Mucosa of descending colon (tissue), 3 donors: ENCODE data around the gene BTG1. TPM values are rescaled to one million over a fixed set of nuclear protein-coding genes. Genes with fewer than 3 reads are reported as not detected.

Experiments used
- ATAC-seq: fragments of 200-7000 bp; cut with Tn5 transposase; one replicate; pipeline ENCODE4 v1.9.1; 2020; ENCODE audit warnings: mild to moderate bottlenecking, moderate library complexity
- DNase-seq, 3 donors: peaks; one replicate each; pipeline ENCODE4 v3.0.0-alpha.2; 2020
- H3K36me3 ChIP-seq: fragments of 200-600 bp; one replicate; pipeline ENCODE4 v1.8.0; 2021; ENCODE audit warnings: low read depth, mild to moderate bottlenecking
- H3K4me1 ChIP-seq: fragments of 200-600 bp; one replicate; pipeline ENCODE4 v1.8.0; 2021; ENCODE audit warnings: low read depth, mild to moderate bottlenecking
- H3K4me3 ChIP-seq: fragments of 200-600 bp; one replicate; pipeline ENCODE4 v1.8.0; 2021; ENCODE audit warnings: mild to moderate bottlenecking
- H3K9me3 ChIP-seq: fragments of 200-600 bp; one replicate; pipeline ENCODE4 v1.8.0; 2021; ENCODE audit warnings: mild to moderate bottlenecking
- CTCF ChIP-seq: fragments of 200-600 bp; IDR thresholded peaks from one replicate; pipeline ENCODE4 v1.8.0; 2022; ENCODE audit warnings: antibody characterized with exemption, mild to moderate bottlenecking
- intact Hi-C, 2 donors: fragments of 100-400 bp; cut with DNase I in 1 of 2; cut with micrococcal nuclease in 1 of 2; formaldehyde crosslinking; loops; one replicate each; pipeline versions ENCODE4 v1.11.0 to v1.11.1; 2022; cut with DNase I, micrococcal nuclease
- total RNA-seq, 3 donors: library from RNA; stranded (reverse); fragmentation: NEBNext Ultra II Directional in 2 of 3; extraction: Animal tissue kit (Norgen Biotek cat#: 25700) in 2 of 3; gene quantifications; one replicate each; pipeline versions ENCODE4 v1.2.1 to v1.2.4, GENCODE V29; 2021 to 2023
- donor health status: DM: no; HTN: no; CAD: no; lungs with moderate emphysema.
- donor health status: DM: no; HTN: no; CAD: no.
- donor health status: DM: no; HTN: yes; CAD: no.

The BTG1 gene
- total RNA-seq, 3 donors from 2014 or later = 124 to 176 (median 147) TPM

- intact Hi-C loops = no loop called here
- ATAC-seq = no peak
- H3K36me3 ChIP-seq = no peaks in the 10 kb centered on the region
- peaks cover 1% of the 10 kb centered on the region for H3K9me3 ChIP-seq
- no peak for DNase-seq
- no peaks in the 10 kb centered on the region for H3K4me1 ChIP-seq
- no peak overlapping the region for H3K4me3 ChIP-seq
- no peak for TF ChIP-seq CTCF
Observed at GRCh38 chr12:92191061-92191460, 45.4 kb upstream of the BTG1 start.

- Histone ChIP-seq H3K36me3 (no peaks in the 10 kb centered on the region), H3K4me3 (no peak overlapping the region), H3K4me1 (no peaks in the 10 kb centered on the region), H3K9me3 (no peaks in the 10 kb centered on the region)
- ATAC-seq (peak; percentile 32), DNase-seq (no peak)
- no peak for TF ChIP-seq CTCF
- intact Hi-C loops = no loop called here
Observed at GRCh38 chr12:92188517-92189188, 43.0 kb upstream of the BTG1 start.

GRCh38 chr12:92186038-92186470 is 40.4 kb upstream of the BTG1 start:
- H3K9me3 ChIP-seq = no peaks in the 10 kb centered on the region
- no peak for TF ChIP-seq CTCF
- DNase-seq (no peak), ATAC-seq (no peak)
- H3K36me3 ChIP-seq = no peaks in the 10 kb centered on the region
- no peaks in the 10 kb centered on the region for H3K4me1 ChIP-seq
- no peak overlapping the region for H3K4me3 ChIP-seq
- intact Hi-C loops = no loop called here

GRCh38 chr12:92185052-92185451 is 39.4 kb upstream of the BTG1 start:
- no peak for DNase-seq
- intact Hi-C loops = no loop called here
- Histone ChIP-seq H3K4me3 (no peak overlapping the region), H3K36me3 (no peaks in the 10 kb centered on the region), H3K9me3 (no peaks in the 10 kb centered on the region), H3K4me1 (no peaks in the 10 kb centered on the region)
- peak; percentile 49 for ATAC-seq
- TF ChIP-seq CTCF = no peak

- peak; percentile 60 for ATAC-seq
- intact Hi-C loops = no loop called here
- Histone ChIP-seq H3K4me1 (no peaks in the 10 kb centered on the region), H3K36me3 (no peaks in the 10 kb centered on the region), H3K9me3 (no peaks in the 10 kb centered on the region), H3K4me3 (no peak overlapping the region)
- TF ChIP-seq CTCF = no peak
- DNase-seq = no peak
Observed at GRCh38 chr12:92183575-92183974, 37.9 kb upstream of the BTG1 start.

GRCh38 chr12:92178340-92178739 is 32.7 kb upstream of the BTG1 start:
- H3K36me3 ChIP-seq = no peaks in the 10 kb centered on the region
- no peak overlapping the region for H3K4me3 ChIP-seq
- no peak for DNase-seq
- no peaks in the 10 kb centered on the region for H3K4me1 ChIP-seq
- ATAC-seq = no peak
- intact Hi-C loops = no loop called here
- no peak for TF ChIP-seq CTCF
- H3K9me3 ChIP-seq = no peaks in the 10 kb centered on the region
